ENCODE measurements around the gene ZFYVE9.

DNA sequence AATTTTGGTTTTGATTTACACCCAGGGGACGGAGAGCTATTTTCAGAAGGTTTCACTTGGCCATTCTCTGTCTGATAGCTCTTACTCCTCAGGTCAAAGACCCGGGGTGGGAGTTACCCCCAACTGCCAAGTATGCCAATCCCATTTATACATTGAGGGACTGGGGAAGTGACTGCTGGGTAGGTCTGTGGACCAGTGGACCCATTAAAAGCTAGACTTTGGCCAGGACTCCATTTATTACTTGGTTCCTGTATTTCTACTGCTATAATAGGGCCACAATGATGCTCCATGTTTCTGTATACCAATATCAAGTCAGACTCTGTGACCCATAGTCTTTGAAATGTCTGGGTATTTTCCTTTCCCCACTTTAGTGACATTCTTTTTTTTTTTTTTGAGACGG is 14.6 kb downstream of the ZFYVE9 start:
- TF ChIP-seq, protein P1, sequence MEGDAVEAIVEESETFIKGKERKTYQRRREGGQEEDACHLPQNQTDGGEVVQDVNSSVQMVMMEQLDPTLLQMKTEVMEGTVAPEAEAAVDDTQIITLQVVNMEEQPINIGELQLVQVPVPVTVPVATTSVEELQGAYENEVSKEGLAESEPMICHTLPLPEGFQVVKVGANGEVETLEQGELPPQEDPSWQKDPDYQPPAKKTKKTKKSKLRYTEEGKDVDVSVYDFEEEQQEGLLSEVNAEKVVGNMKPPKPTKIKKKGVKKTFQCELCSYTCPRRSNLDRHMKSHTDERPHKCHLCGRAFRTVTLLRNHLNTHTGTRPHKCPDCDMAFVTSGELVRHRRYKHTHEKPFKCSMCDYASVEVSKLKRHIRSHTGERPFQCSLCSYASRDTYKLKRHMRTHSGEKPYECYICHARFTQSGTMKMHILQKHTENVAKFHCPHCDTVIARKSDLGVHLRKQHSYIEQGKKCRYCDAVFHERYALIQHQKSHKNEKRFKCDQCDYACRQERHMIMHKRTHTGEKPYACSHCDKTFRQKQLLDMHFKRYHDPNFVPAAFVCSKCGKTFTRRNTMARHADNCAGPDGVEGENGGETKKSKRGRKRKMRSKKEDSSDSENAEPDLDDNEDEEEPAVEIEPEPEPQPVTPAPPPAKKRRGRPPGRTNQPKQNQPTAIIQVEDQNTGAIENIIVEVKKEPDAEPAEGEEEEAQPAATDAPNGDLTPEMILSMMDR (IDR thresholded peaks at IDR 0.05), result no peak
- TF ChIP-seq POLR2A (IDR thresholded peaks at IDR 0.05), result no peak
